HCT116 (cell line): Measurements from ENCODE around the gene GBP6. TPM values are rescaled to one million over a fixed set of nuclear protein-coding genes. Genes with fewer than 3 reads are reported as not detected.

Experiments
- ATAC-seq: fragments of 200-7000 bp; cut with Tn5 transposase; 2 replicates; pipeline ENCODE4 v1.9.1; 2020; ENCODE audit warnings: mild to moderate bottlenecking, moderate library complexity
- BruUV-seq: library from RNA; stranded (reverse); fragments of 400-500 nt; replicated peaks from 2 replicates; lab custom pipeline; 2021; lab: Mats Ljungman, UMichigan
- CTCF ChIA-PET: fragments of 300-600 bp; sonication (Branson Sonifier 250); formaldehyde crosslinking; loops from one replicate; lab custom pipeline; 2021; ENCODE audit warnings: antibody characterized with exemption; lab: Charles Lee
- POLR2A ChIA-PET: fragments of 300-600, 350-600 bp; sonication (Branson Sonifier 250); formaldehyde crosslinking; loops from one replicate; lab custom pipeline; 2021; ENCODE audit warnings: antibody characterized with exemption; lab: Charles Lee
- RAD21 ChIA-PET, 2 experiments: fragments of 300-600 bp; sonication (Branson Sonifier 250); formaldehyde crosslinking; loops; one replicate each; lab custom pipeline; 2023; ENCODE audit warnings: low total read pairs in 2 of 2; ENCODE audit not compliant: uncharacterized antibody in 2 of 2, unreplicated experiment in 2 of 2, low non-redundant PET in 1 of 2; lab: Charles Lee
- DNase-seq: peaks from one replicate; pipeline ENCODE4 v3.0.0-alpha.2; 2010; ENCODE audit warnings: low read depth, low spot score
- H2AFZ ChIP-seq: fragments of 200-600 bp; shearing (Covaris generic), sonication (generic); 2 replicates; pipeline ENCODE4 v1.6.1; 2017; ENCODE audit warnings: low read depth, mixed run types, mixed read lengths, antibody characterized with exemption, low read length; ENCODE audit not compliant: poor library complexity, severe bottlenecking
- H3K27ac ChIP-seq: 2 replicates; pipeline ENCODE4 v1.5.1; 2012; ENCODE audit warnings: low read depth, low read length
- H3K27me3 ChIP-seq: fragments of 200-600 bp; sonication (generic); 2 replicates; pipeline ENCODE4 v1.6.1; 2016; ENCODE audit warnings: mixed run types, low read length, mixed read lengths; ENCODE audit not compliant: insufficient read depth
- H3K36me3 ChIP-seq, 2 experiments: fragments of 200-500 bp in 1 of 2; fragments of 200-600 bp in 1 of 2; sonication (Bioruptor generic) in 1 of 2; sonication (generic) in 1 of 2; 2 replicates each; pipeline versions ENCODE4 v1.5.1 to v1.6.1; 2014 to 2016; ENCODE audit warnings: low read length in 2 of 2, inconsistent platforms in 1 of 2, mixed read lengths in 1 of 2, mixed run types in 1 of 2; ENCODE audit not compliant: insufficient read depth in 2 of 2, control insufficient read depth in 1 of 2
- H3K4me1 ChIP-seq, 2 experiments: fragments of 200-600 bp in 1 of 2; sonication (generic) in 1 of 2; 2 replicates each; pipeline versions ENCODE4 v1.5.1 to v1.6.1; 2012 to 2017; ENCODE audit warnings: low read length in 2 of 2, inconsistent platforms in 1 of 2, mild to moderate bottlenecking in 1 of 2, mixed read lengths in 1 of 2, mixed run types in 1 of 2, moderate library complexity in 1 of 2; ENCODE audit not compliant: insufficient read depth in 2 of 2, control insufficient read depth in 1 of 2
- H3K4me2 ChIP-seq: fragments of 200-600 bp; sonication (generic); 2 replicates; pipeline ENCODE4 v1.6.1; 2017; ENCODE audit warnings: mixed run types, low read length, mixed read lengths
- H3K4me3 ChIP-seq, 2 experiments: fragments of 200-600 bp in 1 of 2; sonication (generic) in 1 of 2; replicated peaks in 1 of 2; 2 replicates each; pipeline ENCODE4 v1.5.1; 2011 to 2016; ENCODE audit warnings: low read length in 2 of 2, control low read depth in 1 of 2, low read depth in 1 of 2, mild to moderate bottlenecking in 1 of 2, mixed read lengths in 1 of 2, mixed run types in 1 of 2
- H3K79me2 ChIP-seq: fragments of 200-600 bp; sonication (generic); 2 replicates; pipeline ENCODE4 v1.6.1; 2017; ENCODE audit warnings: mild to moderate bottlenecking, mixed run types, low read length, moderate library complexity, mixed read lengths; ENCODE audit not compliant: insufficient read depth
- H3K9ac ChIP-seq: fragments of 200-600 bp; sonication (generic); 2 replicates; pipeline ENCODE4 v1.6.1; 2016; ENCODE audit warnings: low read length, mixed read lengths
- H3K9me2 ChIP-seq: fragments of 200-600 bp; sonication (generic), shearing (Covaris generic); 2 replicates; pipeline ENCODE4 v1.6.1; 2017; ENCODE audit warnings: mixed run types, mild to moderate bottlenecking, moderate library complexity; ENCODE audit not compliant: insufficient read depth
- H3K9me3 ChIP-seq, 2 experiments: fragments of 200-500 bp in 1 of 2; fragments of 200-600 bp in 1 of 2; sonication (Bioruptor generic) in 1 of 2; sonication (generic) in 1 of 2; 2 replicates each; pipeline ENCODE4 v1.6.1; 2014 to 2017; ENCODE audit warnings: low read length in 2 of 2, mixed read lengths in 2 of 2, inconsistent platforms in 1 of 2, low read depth in 1 of 2, mild to moderate bottlenecking in 1 of 2, mixed run types in 1 of 2, moderate library complexity in 1 of 2; ENCODE audit not compliant: control insufficient read depth in 1 of 2, insufficient read depth in 1 of 2
- H4K20me1 ChIP-seq: fragments of 200-600 bp; sonication (generic), shearing (Covaris generic); 2 replicates; pipeline ENCODE4 v1.6.1; 2017; ENCODE audit warnings: mixed run types, mild to moderate bottlenecking, moderate library complexity; ENCODE audit not compliant: insufficient read depth
- CEBPB ChIP-seq: IDR thresholded peaks from 2 replicates; pipeline ENCODE4 v1.6.1; 2012; ENCODE audit warnings: low read depth
- EGR1 ChIP-seq: IDR thresholded peaks from 2 replicates; pipeline ENCODE4 v1.6.1; 2012; ENCODE audit warnings: low read depth
- SIN3A ChIP-seq: IDR thresholded peaks from 2 replicates; pipeline ENCODE4 v1.6.1; 2012; ENCODE audit warnings: low read depth
- ZFX ChIP-seq: fragments of 450-650 bp; IDR thresholded peaks from 2 replicates; pipeline ENCODE4 v1.6.1; 2017
- ZNF274 ChIP-seq: fragments of 200-500 bp; sonication (Bioruptor generic); IDR thresholded peaks from 2 replicates; pipeline ENCODE4 v1.6.1; 2014; ENCODE audit warnings: mild to moderate bottlenecking, low read depth, low read length, inconsistent platforms
- intact Hi-C: fragments of 100-400 bp; cut with micrococcal nuclease; formaldehyde crosslinking; loops from 2 replicates; pipeline ENCODE4 v1.10.0; 2022
- total RNA-seq: library from RNA; stranded (reverse); gene quantifications from one replicate; pipeline ENCODE4 v1.2.1, GENCODE V29; 2021; ENCODE audit not compliant: unreplicated experiment
- TF ChIP-seq, protein P1 (sequence below), 3 experiments: fragments of 200-600 bp in 1 of 3; sonication (generic) in 1 of 3; IDR thresholded peaks in 2 of 3; conservative IDR thresholded peaks in 1 of 3; 2 replicates each; pipeline ENCODE4 v1.5.1; 2012 to 2017; ENCODE audit warnings: low read depth in 2 of 3, low read length in 2 of 3, antibody characterized with exemption in 1 of 3, borderline replicate concordance in 1 of 3, control low read depth in 1 of 3, mild to moderate bottlenecking in 1 of 3, mixed read lengths in 1 of 3, mixed run types in 1 of 3, moderate library complexity in 1 of 3; ENCODE audit not compliant: insufficient read depth in 1 of 3
- TF ChIP-seq, protein P2 (sequence below): IDR thresholded peaks from 2 replicates; pipeline ENCODE4 v1.6.1; 2012

Gene GBP6
- total RNA-seq, 1 experiment from 2014 or later: not detected

DNA sequence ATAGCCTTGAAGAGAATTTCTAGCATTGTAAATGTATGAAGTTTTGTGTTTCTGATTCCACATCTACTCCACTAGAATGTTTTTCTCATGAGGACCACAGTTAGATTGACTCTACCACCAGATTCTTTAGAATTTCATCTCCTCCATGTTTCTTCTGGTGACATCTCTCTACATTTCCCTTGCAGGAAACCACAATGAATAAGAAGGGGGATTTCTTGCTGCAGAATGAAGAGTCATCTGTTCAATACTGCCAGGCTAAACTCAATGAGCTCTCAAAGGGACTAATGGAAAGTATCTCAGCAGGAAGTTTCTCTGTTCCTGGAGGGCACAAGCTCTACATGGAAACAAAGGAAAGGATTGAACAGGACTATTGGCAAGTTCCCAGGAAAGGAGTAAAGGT lies 18.6 kb downstream of the GBP6 start:
- Histone ChIP-seq H2AFZ (no peak overlapping the region), H4K20me1 (no peaks in the 10 kb centered on the region), H3K9me2 (no peaks in the 10 kb centered on the region), H3K27ac (no peak overlapping the region), H3K36me3 (no peaks in the 10 kb centered on the region), H3K79me2 (no peaks in the 10 kb centered on the region), H3K9me3 (no peaks in the 10 kb centered on the region), H3K27me3 (no peaks in the 10 kb centered on the region), H3K4me2 (no peak overlapping the region), H3K4me1 (no peaks in the 10 kb centered on the region), H3K4me3 (no peak overlapping the region), H3K9ac (no peak overlapping the region)
- intact Hi-C loops: no loop called here
- ATAC-seq: no peak
- TF ChIP-seq, protein P1, sequence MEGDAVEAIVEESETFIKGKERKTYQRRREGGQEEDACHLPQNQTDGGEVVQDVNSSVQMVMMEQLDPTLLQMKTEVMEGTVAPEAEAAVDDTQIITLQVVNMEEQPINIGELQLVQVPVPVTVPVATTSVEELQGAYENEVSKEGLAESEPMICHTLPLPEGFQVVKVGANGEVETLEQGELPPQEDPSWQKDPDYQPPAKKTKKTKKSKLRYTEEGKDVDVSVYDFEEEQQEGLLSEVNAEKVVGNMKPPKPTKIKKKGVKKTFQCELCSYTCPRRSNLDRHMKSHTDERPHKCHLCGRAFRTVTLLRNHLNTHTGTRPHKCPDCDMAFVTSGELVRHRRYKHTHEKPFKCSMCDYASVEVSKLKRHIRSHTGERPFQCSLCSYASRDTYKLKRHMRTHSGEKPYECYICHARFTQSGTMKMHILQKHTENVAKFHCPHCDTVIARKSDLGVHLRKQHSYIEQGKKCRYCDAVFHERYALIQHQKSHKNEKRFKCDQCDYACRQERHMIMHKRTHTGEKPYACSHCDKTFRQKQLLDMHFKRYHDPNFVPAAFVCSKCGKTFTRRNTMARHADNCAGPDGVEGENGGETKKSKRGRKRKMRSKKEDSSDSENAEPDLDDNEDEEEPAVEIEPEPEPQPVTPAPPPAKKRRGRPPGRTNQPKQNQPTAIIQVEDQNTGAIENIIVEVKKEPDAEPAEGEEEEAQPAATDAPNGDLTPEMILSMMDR (IDR thresholded peaks at IDR 0.05 in 2 of 3, conservative IDR thresholded peaks at IDR 0.05 in 1 of 3; ENCODE audit: borderline replicate concordance in 1 of 3, insufficient read depth in 1 of 3, low read depth in 2 of 3, low read length in 2 of 3): 0 out of 6 replicates have a peak, but pooled peaks of 1 of the 3 experiments have one; percentile 7
- no peak for TF ChIP-seq SIN3A
- no TSS peak for BruUV-seq
- POLR2A ChIA-PET: interaction anchor here (0.6 kb wide), 1 partner anchor 1720 kb away, joined by 3 read pairs; no protein-coding TSS in a partner anchor
- RAD21 ChIA-PET: no interaction called here
- DNase-seq: no peak
- CTCF ChIA-PET: no interaction called here

DNA sequence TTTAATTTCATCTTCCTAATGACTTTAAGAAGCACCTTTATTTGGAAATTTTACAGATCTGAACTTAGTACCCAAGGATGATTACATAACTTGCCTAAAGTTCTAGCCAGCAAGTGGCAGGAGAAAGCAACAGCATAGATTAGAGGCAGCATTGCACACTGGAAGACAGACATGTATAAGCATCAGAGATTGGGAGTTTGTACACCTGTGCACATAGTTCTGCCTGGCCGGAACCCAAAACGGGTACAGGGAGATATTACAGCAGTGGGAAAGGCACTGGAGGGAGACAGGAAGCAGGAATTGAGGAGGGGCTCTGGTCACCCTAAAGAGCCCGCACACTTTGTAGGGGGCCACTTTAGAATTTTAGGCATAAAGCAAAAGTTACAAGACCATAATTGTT lies 19.3 kb downstream of the GBP6 start:
- Histone ChIP-seq H3K36me3 (no peaks in the 10 kb centered on the region), H2AFZ (no peak overlapping the region), H3K27ac (no peak overlapping the region), H3K4me2 (no peak overlapping the region), H3K4me1 (no peaks in the 10 kb centered on the region), H3K4me3 (no peak overlapping the region), H4K20me1 (no peaks in the 10 kb centered on the region), H3K9me3 (no peaks in the 10 kb centered on the region), H3K9me2 (no peaks in the 10 kb centered on the region), H3K9ac (no peak overlapping the region), H3K79me2 (no peaks in the 10 kb centered on the region), H3K27me3 (no peaks in the 10 kb centered on the region)
- intact Hi-C loops: no loop called here
- ChIA-PET POLR2A (interaction anchor here (0.6 kb wide), 1 partner anchor 1721 kb away, joined by 3 read pairs; no protein-coding TSS in a partner anchor), RAD21 (no interaction called here), CTCF (no interaction called here)
- DNase-seq: no peak
- no TSS peak for BruUV-seq
- TF ChIP-seq, protein P2, sequence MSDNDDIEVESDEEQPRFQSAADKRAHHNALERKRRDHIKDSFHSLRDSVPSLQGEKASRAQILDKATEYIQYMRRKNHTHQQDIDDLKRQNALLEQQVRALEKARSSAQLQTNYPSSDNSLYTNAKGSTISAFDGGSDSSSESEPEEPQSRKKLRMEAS: no peak
- TF ChIP-seq ZFX (no peak), CEBPB (no peak), ZNF274 (no peak), EGR1 (no peak)
- no peak for ATAC-seq
